Parathyroid adenoma (tissue), 2 donors: ENCODE data around the gene LATS2.
A peak's percentile ranks its signal among the peaks of the same experiment; 100 is the strongest.

Source experiments
- H2AFZ ChIP-seq: fragments of 300-600 bp; sonication (generic); one replicate; pipeline ENCODE4 v1.7.0; 2017; ENCODE audit warnings: antibody characterized with exemption, mild to moderate bottlenecking
- H3K27ac ChIP-seq: fragments of 300-600 bp; sonication (generic); one replicate; pipeline ENCODE4 v1.7.0; 2017
- H3K27me3 ChIP-seq: fragments of 300-600 bp; sonication (generic); one replicate; pipeline ENCODE4 v1.7.0; 2017; ENCODE audit warnings: low read length; ENCODE audit not compliant: control insufficient read depth, insufficient read depth
- H3K36me3 ChIP-seq: fragments of 300-600 bp; sonication (generic); one replicate; pipeline ENCODE4 v1.7.0; 2017; ENCODE audit warnings: low read length; ENCODE audit not compliant: control insufficient read depth, insufficient read depth
- H3K4me1 ChIP-seq: fragments of 300-600 bp; sonication (generic); one replicate; pipeline ENCODE4 v1.7.0; 2017; ENCODE audit warnings: control low read depth
- H3K4me2 ChIP-seq: fragments of 300-600 bp; sonication (generic); one replicate; pipeline ENCODE4 v1.7.0; 2017; ENCODE audit warnings: low read length
- H3K4me3 ChIP-seq: fragments of 300-600 bp; sonication (generic); one replicate; pipeline ENCODE4 v1.7.0; 2017; ENCODE audit warnings: low read depth, low read length
- H3K79me2 ChIP-seq: fragments of 300-600 bp; sonication (generic); one replicate; pipeline ENCODE4 v1.7.0; 2017; ENCODE audit warnings: control low read depth
- H3K9ac ChIP-seq: fragments of 300-600 bp; sonication (generic); one replicate; pipeline ENCODE4 v1.7.0; 2017; ENCODE audit warnings: mild to moderate bottlenecking
- H3K9me3 ChIP-seq: fragments of 300-600 bp; sonication (generic); one replicate; pipeline ENCODE4 v1.7.0; 2017; ENCODE audit warnings: low read length; ENCODE audit not compliant: control insufficient read depth
- CTCF ChIP-seq: fragments of 300-600 bp; sonication (generic); IDR thresholded peaks from one replicate; pipeline ENCODE4 v1.7.0; 2017; ENCODE audit warnings: antibody characterized with exemption, mild to moderate bottlenecking
- donor health status: primary hyperparathyroidism.

The LATS2 gene

GRCh38 chr13:21066946-21067345, 5.6 kb upstream of the LATS2 start:
- H3K4me1 ChIP-seq: no peaks in the 10 kb centered on the region
- H3K4me2 ChIP-seq: no peak overlapping the region
- H2AFZ ChIP-seq: no peak overlapping the region
- H3K9ac ChIP-seq: no peak overlapping the region
- no peaks in the 10 kb centered on the region for H3K79me2 ChIP-seq
- H3K9me3 ChIP-seq: no peaks in the 10 kb centered on the region
- H3K27me3 ChIP-seq: no peaks in the 10 kb centered on the region
- H3K4me3 ChIP-seq: no peak overlapping the region
- H3K36me3 ChIP-seq: no peaks in the 10 kb centered on the region
- no peak overlapping the region for H3K27ac ChIP-seq
- no peak for TF ChIP-seq CTCF

- Histone ChIP-seq H3K27me3 (no peaks in the 10 kb centered on the region), H3K9me3 (no peaks in the 10 kb centered on the region), H3K4me2 (no peak overlapping the region), H3K4me3 (no peak overlapping the region), H3K27ac (no peak overlapping the region), H3K9ac (no peak overlapping the region), H3K36me3 (no peaks in the 10 kb centered on the region), H3K79me2 (no peaks in the 10 kb centered on the region), H2AFZ (no peak overlapping the region), H3K4me1 (no peaks in the 10 kb centered on the region)
- TF ChIP-seq CTCF: no peak
Observed at GRCh38 chr13:21065686-21066085, 4.3 kb upstream of the LATS2 start.

- Histone ChIP-seq H3K4me3 (no peak overlapping the region), H3K9me3 (no peaks in the 10 kb centered on the region), H3K27ac (no peak overlapping the region), H3K27me3 (no peaks in the 10 kb centered on the region), H3K4me2 (no peak overlapping the region), H3K4me1 (no peaks in the 10 kb centered on the region), H3K79me2 (peaks cover 3% of the 10 kb centered on the region), H3K9ac (no peak overlapping the region), H2AFZ (no peak overlapping the region), H3K36me3 (no peaks in the 10 kb centered on the region)
- TF ChIP-seq CTCF: no peak
Observed at GRCh38 chr13:21063031-21063430, 1.6 kb upstream of the LATS2 start.

- H3K27ac ChIP-seq: peak overlapping the region; percentile 56
- H3K27me3 ChIP-seq: no peaks in the 10 kb centered on the region
- no peaks in the 10 kb centered on the region for H3K9me3 ChIP-seq
- no peak for TF ChIP-seq CTCF
- peak overlapping the region; percentile 60 for H3K4me2 ChIP-seq
- no peaks in the 10 kb centered on the region for H3K36me3 ChIP-seq
- no peak overlapping the region for H3K9ac ChIP-seq
- H3K4me3 ChIP-seq: peak overlapping the region; percentile 68
- H2AFZ ChIP-seq: peak overlapping the region; percentile 88
- no peaks in the 10 kb centered on the region for H3K4me1 ChIP-seq
- peaks cover 8% of the 10 kb centered on the region for H3K79me2 ChIP-seq
Observed at GRCh38 chr13:21060338-21061028, 903 bp downstream of the LATS2 start.
